Measurements from ENCODE around the gene MYO1D.

- no peak for TF ChIP-seq CTCF (IDR thresholded peaks at IDR 0.05)
- no peak for TF ChIP-seq EZH2 (IDR thresholded peaks at IDR 0.05; ENCODE audit: borderline replicate concordance, insufficient read depth, low read depth, low read length, poor library complexity, severe bottlenecking)
These were observed 392.3 kb downstream of the MYO1D start for GRCh38 chr17:32484628-32485027.
